H9 (cell line): Measurements from ENCODE around the gene NDUFB2. TPM values are rescaled to one million over a fixed set of nuclear protein-coding genes. Genes with fewer than 3 reads are reported as not detected.

Source experiments
- DNase-seq: peaks from one replicate; pipeline ENCODE4 v3.0.0-alpha.2; 2017
- H2AFZ ChIP-seq: one replicate; pipeline ENCODE4 v1.6.1; 2013; ENCODE audit warnings: mild to moderate bottlenecking, low read length, control low read depth, moderate library complexity
- H2AK5ac ChIP-seq: 2 replicates; pipeline ENCODE4 v1.6.1; 2013; ENCODE audit warnings: low read length, control low read depth, mixed read lengths; ENCODE audit not compliant: insufficient read length
- H2BK120ac ChIP-seq: one replicate; pipeline ENCODE4 v1.6.1; 2013; ENCODE audit warnings: low read depth, mild to moderate bottlenecking, low read length, control low read depth, inconsistent platforms; ENCODE audit not compliant: poor library complexity, severe bottlenecking
- H2BK12ac ChIP-seq: 2 replicates; pipeline ENCODE4 v1.6.1; 2013; ENCODE audit warnings: low read length, control low read depth, mixed read lengths, low read depth; ENCODE audit not compliant: insufficient read length
- H2BK15ac ChIP-seq: 2 replicates; pipeline ENCODE4 v1.6.1; 2013; ENCODE audit warnings: low read depth, low read length, control low read depth
- H2BK20ac ChIP-seq: one replicate; pipeline ENCODE4 v1.6.1; 2013; ENCODE audit warnings: low read depth, mild to moderate bottlenecking, low read length, control low read depth, inconsistent platforms; ENCODE audit not compliant: poor library complexity, severe bottlenecking
- H2BK5ac ChIP-seq: 2 replicates; pipeline ENCODE4 v1.6.1; 2013; ENCODE audit warnings: low read length, control low read depth, mixed read lengths; ENCODE audit not compliant: insufficient read length
- H3K14ac ChIP-seq: 2 replicates; pipeline ENCODE4 v1.6.1; 2013; ENCODE audit warnings: low read length, control low read depth; ENCODE audit not compliant: insufficient read depth
- H3K18ac ChIP-seq: 2 replicates; pipeline ENCODE4 v1.6.1; 2013; ENCODE audit warnings: low read depth, mild to moderate bottlenecking, mixed read lengths, low read length, control low read depth; ENCODE audit not compliant: insufficient read length
- H3K23ac ChIP-seq: 2 replicates; pipeline ENCODE4 v1.6.1; 2013; ENCODE audit warnings: low read length, control low read depth, mixed read lengths, low read depth; ENCODE audit not compliant: insufficient read length
- H3K23me2 ChIP-seq: 2 replicates; pipeline ENCODE4 v1.6.1; 2013; ENCODE audit warnings: low read depth, mild to moderate bottlenecking, mixed read lengths, low read length, control low read depth; ENCODE audit not compliant: insufficient read length, poor library complexity, severe bottlenecking
- H3K27ac ChIP-seq: 2 replicates; pipeline ENCODE4 v1.5.1; 2013; ENCODE audit warnings: low read length, control low read depth, mixed read lengths, low read depth; ENCODE audit not compliant: insufficient read length
- H3K27me3 ChIP-seq: 2 replicates; pipeline ENCODE4 v1.6.1; 2013; ENCODE audit warnings: low read length, control low read depth, inconsistent platforms; ENCODE audit not compliant: insufficient read depth
- H3K4ac ChIP-seq: 2 replicates; pipeline ENCODE4 v1.6.1; 2013; ENCODE audit warnings: low read depth, mild to moderate bottlenecking, control low read depth, inconsistent platforms, low read length, moderate library complexity
- H3K4me1 ChIP-seq: 2 replicates; pipeline ENCODE4 v1.6.1; 2013; ENCODE audit warnings: low read length, control low read depth, inconsistent platforms; ENCODE audit not compliant: insufficient read depth
- H3K4me2 ChIP-seq: 2 replicates; pipeline ENCODE4 v1.6.1; 2013; ENCODE audit warnings: low read length, control low read depth, mixed read lengths; ENCODE audit not compliant: insufficient read length, insufficient read depth
- H3K56ac ChIP-seq: 2 replicates; pipeline ENCODE4 v1.6.1; 2013; ENCODE audit warnings: low read depth, mild to moderate bottlenecking, mixed read lengths, low read length, control low read depth; ENCODE audit not compliant: insufficient read length
- H3K79me1 ChIP-seq: 2 replicates; pipeline ENCODE4 v1.6.1; 2013; ENCODE audit warnings: low read depth, mild to moderate bottlenecking, moderate library complexity, low read length, control low read depth, inconsistent platforms; ENCODE audit not compliant: insufficient read depth, poor library complexity, severe bottlenecking
- H3K79me2 ChIP-seq: 2 replicates; pipeline ENCODE4 v1.6.1; 2013; ENCODE audit warnings: low read length, control low read depth, inconsistent platforms; ENCODE audit not compliant: insufficient read depth
- H3K9ac ChIP-seq: 2 replicates; pipeline ENCODE4 v1.6.1; 2013; ENCODE audit warnings: low read length, control low read depth, mixed read lengths; ENCODE audit not compliant: insufficient read length; ENCODE audit errors: extremely low read depth
- H3K9me3 ChIP-seq: one replicate; pipeline ENCODE4 v1.6.1; 2013; ENCODE audit warnings: low read depth, low read length, inconsistent platforms; ENCODE audit not compliant: control insufficient read depth
- H3T11ph ChIP-seq: one replicate; pipeline ENCODE4 v1.6.1; 2013; ENCODE audit warnings: mild to moderate bottlenecking, low read length, control low read depth, inconsistent platforms
- H4K20me1 ChIP-seq: one replicate; pipeline ENCODE4 v1.6.1; 2013; ENCODE audit not compliant: control insufficient read depth, insufficient read length, insufficient read depth
- H4K5ac ChIP-seq: 2 replicates; pipeline ENCODE4 v1.6.1; 2013; ENCODE audit warnings: low read depth, mild to moderate bottlenecking, mixed read lengths, low read length, control low read depth; ENCODE audit not compliant: insufficient read length
- H4K8ac ChIP-seq: replicated peaks from 2 replicates; pipeline ENCODE4 v1.6.1; 2013; ENCODE audit warnings: low read length, control low read depth, mixed read lengths, low read depth; ENCODE audit not compliant: insufficient read length
- H4K91ac ChIP-seq: 2 replicates; pipeline ENCODE4 v1.6.1; 2013; ENCODE audit warnings: low read depth, mild to moderate bottlenecking, moderate library complexity, mixed read lengths, low read length, control low read depth; ENCODE audit not compliant: insufficient read length
- H3K27ac Mint-ChIP-seq, 3 experiments: 2 replicates in 2 of 3; 3 replicates in 1 of 3; pipeline ENCODE4 v1.8.0; 2020 to 2021; ENCODE audit warnings: mixed read lengths in 3 of 3, mild to moderate bottlenecking in 1 of 3, moderate library complexity in 1 of 3
- H3K27me3 Mint-ChIP-seq: 2 replicates; pipeline ENCODE4 v1.8.0; 2021; ENCODE audit warnings: low read depth, mild to moderate bottlenecking, moderate library complexity, mixed read lengths
- H3K36me3 Mint-ChIP-seq, 3 experiments: 2 replicates in 2 of 3; 3 replicates in 1 of 3; pipeline ENCODE4 v1.8.0; 2020 to 2021; ENCODE audit warnings: low read depth in 3 of 3, mixed read lengths in 3 of 3; ENCODE audit not compliant: insufficient read depth in 1 of 3
- H3K4me1 Mint-ChIP-seq, 2 experiments: 2 replicates each; pipeline ENCODE4 v1.8.0; 2020; ENCODE audit warnings: mixed read lengths in 2 of 2
- H3K4me3 Mint-ChIP-seq, 2 experiments: 2 replicates in 1 of 2; 3 replicates in 1 of 2; pipeline ENCODE4 v1.8.0; 2020 to 2021; ENCODE audit warnings: mild to moderate bottlenecking in 2 of 2, mixed read lengths in 2 of 2, moderate library complexity in 1 of 2
- H3K9me3 Mint-ChIP-seq, 2 experiments: 2 replicates in 1 of 2; 3 replicates in 1 of 2; pipeline ENCODE4 v1.8.0; 2020; ENCODE audit warnings: mild to moderate bottlenecking in 2 of 2, mixed read lengths in 2 of 2, moderate library complexity in 1 of 2
- WGBS: extraction: QIAGEN DNeasy Blood & Tissue Kit; methylation state at CpG from one replicate; pipeline ENCODE4 v1.1.7; 2013; ENCODE audit warnings: missing lambda C conversion rate, low lambda C conversion rate, mixed read lengths; ENCODE audit not compliant: insufficient read length; ENCODE audit errors: extremely low coverage; 5-methylcytosine and 5-hydroxymethylcytosine counted together
- long read RNA-seq: library from polyadenylated mRNA; unstranded; transcript quantifications from one replicate; pipeline ENCODE4 v2.0.0, GENCODE V29; 2020
- total RNA-seq: library from RNA; stranded (reverse); gene quantifications from 2 replicates; pipeline ENCODE4 v1.2.1, GENCODE V29; 2021
- TF ChIP-seq, protein P1 (sequence below): fragments of 200-600 bp; sonication (generic); conservative IDR thresholded peaks from 3 replicates; pipeline ENCODE4 v1.8.0; 2021; ENCODE audit warnings: antibody characterized with exemption, mild to moderate bottlenecking

NDUFB2 gene
- 177 and 185 TPM in 2 replicates for total RNA-seq
- long read RNA-seq, transcript NDUFB2-201 (4 exons, 504 nt): major isoform, 46 of 50 reads
- long read RNA-seq, partial matches to known transcripts: 0 of 50 reads
- long read RNA-seq, other reads (novel, unspliced or antisense): 3 of 50 reads

DNA sequence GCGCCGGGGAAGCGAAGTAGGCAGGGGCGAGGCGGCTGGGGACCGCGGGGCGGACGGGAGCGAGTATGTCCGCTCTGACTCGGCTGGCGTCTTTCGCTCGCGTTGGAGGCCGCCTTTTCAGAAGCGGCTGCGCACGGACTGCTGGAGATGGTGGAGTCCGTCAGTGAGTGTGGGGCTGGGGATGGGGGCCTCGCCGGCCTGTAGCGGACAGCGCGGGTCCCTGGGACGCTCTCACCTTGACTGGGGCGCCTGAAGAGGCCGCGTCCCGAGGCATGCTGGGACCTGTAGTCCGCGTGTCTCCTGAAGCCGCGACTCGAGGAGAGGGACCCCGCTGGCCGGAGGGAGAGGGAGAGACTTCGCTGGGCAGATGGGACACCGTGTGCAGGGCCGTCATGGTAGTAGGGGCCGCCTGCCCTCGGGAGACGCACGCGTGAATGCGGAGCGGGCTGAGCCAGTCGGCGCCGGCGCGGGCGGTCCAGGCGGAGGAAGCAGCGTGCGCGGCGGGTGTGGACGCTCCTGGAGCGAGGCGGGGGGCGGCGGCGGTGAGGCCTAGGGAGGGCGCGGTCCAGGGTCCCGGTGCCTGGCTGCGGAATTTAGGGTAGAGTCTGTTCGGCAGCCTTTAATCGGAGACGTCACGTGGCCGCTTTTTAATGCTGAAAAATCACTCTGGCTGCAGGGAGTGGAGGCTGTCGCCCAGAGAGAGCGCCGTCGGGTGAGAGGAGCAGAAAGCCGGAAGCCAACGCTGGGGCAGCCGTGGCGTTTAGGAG, at the start of gene NDUFB2:
NDUFB2 (plus strand) TSS at position 29 of the 767 bp plus-strand sequence; CDS start at position 66, 37 bp downstream.
- TF ChIP-seq, protein P1, sequence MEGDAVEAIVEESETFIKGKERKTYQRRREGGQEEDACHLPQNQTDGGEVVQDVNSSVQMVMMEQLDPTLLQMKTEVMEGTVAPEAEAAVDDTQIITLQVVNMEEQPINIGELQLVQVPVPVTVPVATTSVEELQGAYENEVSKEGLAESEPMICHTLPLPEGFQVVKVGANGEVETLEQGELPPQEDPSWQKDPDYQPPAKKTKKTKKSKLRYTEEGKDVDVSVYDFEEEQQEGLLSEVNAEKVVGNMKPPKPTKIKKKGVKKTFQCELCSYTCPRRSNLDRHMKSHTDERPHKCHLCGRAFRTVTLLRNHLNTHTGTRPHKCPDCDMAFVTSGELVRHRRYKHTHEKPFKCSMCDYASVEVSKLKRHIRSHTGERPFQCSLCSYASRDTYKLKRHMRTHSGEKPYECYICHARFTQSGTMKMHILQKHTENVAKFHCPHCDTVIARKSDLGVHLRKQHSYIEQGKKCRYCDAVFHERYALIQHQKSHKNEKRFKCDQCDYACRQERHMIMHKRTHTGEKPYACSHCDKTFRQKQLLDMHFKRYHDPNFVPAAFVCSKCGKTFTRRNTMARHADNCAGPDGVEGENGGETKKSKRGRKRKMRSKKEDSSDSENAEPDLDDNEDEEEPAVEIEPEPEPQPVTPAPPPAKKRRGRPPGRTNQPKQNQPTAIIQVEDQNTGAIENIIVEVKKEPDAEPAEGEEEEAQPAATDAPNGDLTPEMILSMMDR: no peak
- no peaks in the 10 kb centered on the region; the same call in 1 of the 2 replicates for H3K27me3 Mint-ChIP-seq
- H3K18ac ChIP-seq: peak within 1 kb of the TSS; percentile 96
- H3K36me3 Mint-ChIP-seq: peaks cover 0 to 3% (median 3%) of the 10 kb centered on the region in 3 experiments; a peak in 5 of 7 replicates
- H3K27ac Mint-ChIP-seq: peak within 1 kb of the TSS; percentile 97 to 99 (median 99)
- H3K4me1 ChIP-seq: no peaks in the 10 kb centered on the region
- peak within 1 kb of the TSS; percentile 97 to 98 for H3K4me3 Mint-ChIP-seq
- H3K79me2 ChIP-seq: peaks cover 7% of the 10 kb centered on the region; the same call in 1 of the 2 replicates
- no peak within 1 kb of the TSS for H2BK15ac ChIP-seq
- H3K9ac ChIP-seq: peak within 1 kb of the TSS; percentile 67
- H2BK12ac ChIP-seq: peak within 1 kb of the TSS; percentile 3
- no peaks in the 10 kb centered on the region for H3K9me3 ChIP-seq
- H2AFZ ChIP-seq: no peak within 1 kb of the TSS
- no peak within 1 kb of the TSS for H2BK120ac ChIP-seq
- no peak within 1 kb of the TSS for H4K8ac ChIP-seq
- no peak within 1 kb of the TSS for H4K91ac ChIP-seq
- peak; percentile 89 for DNase-seq
- no peaks in the 10 kb centered on the region for H3K9me3 Mint-ChIP-seq
- no peak within 1 kb of the TSS for H3K56ac ChIP-seq
- no peak within 1 kb of the TSS for H3K23ac ChIP-seq
- H3K79me1 ChIP-seq: peaks cover 4% of the 10 kb centered on the region
- H3K4me2 ChIP-seq: peak within 1 kb of the TSS; percentile 63
- no peak within 1 kb of the TSS for H4K5ac ChIP-seq
- no CpG with 5 or more reads among the region's 82 CpGs for WGBS
- no peaks in the 10 kb centered on the region for H3K27me3 ChIP-seq
- no peaks in the 10 kb centered on the region for H4K20me1 ChIP-seq
- no peak within 1 kb of the TSS for H3K27ac ChIP-seq
- no peak within 1 kb of the TSS for H2BK20ac ChIP-seq
- no peak within 1 kb of the TSS for H2AK5ac ChIP-seq
- no peak within 1 kb of the TSS for H3K4ac ChIP-seq
- H3K14ac ChIP-seq: peak within 1 kb of the TSS; percentile 90; the same call in 1 of the 2 replicates
- peaks cover 5% of the 10 kb centered on the region for H3K23me2 ChIP-seq
- H3K4me1 Mint-ChIP-seq: peaks cover 15 to 17% of the 10 kb centered on the region in 2 experiments
- H3T11ph ChIP-seq: no peak within 1 kb of the TSS
- H2BK5ac ChIP-seq: no peak within 1 kb of the TSS
